LoVo (cell line): ENCODE data around the gene BMP7.

Experiments
- DNase-seq: peaks from one replicate; pipeline ENCODE4 v3.0.0-alpha.2; 2016; ENCODE audit warnings: low spot score

Gene BMP7

DNA sequence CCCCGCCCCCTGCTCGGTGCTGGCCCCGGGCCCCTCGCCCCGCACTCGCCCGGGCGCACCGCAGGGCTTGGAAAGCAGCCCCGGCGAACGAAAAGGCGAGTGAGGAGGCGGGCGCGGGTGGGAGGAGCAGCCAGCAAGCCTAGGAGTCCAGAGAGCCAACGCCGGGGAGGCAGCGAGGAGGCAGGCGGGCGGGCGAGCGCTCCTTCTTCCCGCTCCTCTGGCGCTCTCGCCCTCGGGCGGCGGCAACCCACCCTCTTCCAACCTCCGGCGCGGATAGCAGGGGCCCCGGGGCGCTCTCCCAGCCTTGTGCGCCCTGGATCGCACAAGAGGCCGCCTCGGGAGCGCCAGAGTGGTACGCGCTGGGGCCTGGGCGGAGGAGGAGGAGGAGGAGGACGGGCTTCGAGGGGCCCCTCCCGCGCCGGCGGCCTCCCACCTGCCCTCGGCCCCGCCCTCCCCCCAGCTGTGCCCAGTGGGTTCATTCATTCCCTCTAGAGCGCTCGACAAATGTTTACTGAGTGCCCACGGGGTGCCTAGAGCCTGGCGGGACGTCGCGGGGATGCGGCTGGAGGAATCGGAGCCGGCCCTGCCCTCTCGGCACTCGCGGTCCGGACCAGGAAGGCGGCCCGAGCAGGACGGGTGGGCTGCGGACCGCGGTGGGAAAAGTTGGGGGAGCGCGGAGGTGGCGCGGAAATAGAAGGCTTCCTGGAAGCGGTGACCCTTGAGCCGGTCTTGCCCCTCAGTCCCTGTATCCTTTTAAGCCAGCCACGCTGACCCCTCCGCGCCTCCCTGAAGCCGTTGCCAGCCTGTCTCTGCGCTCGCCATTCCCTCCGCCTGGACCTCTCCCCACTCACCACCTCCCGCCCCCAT lies at the start of gene BMP7:
Gene BMP7 (minus strand): TSS at position 351 of the 867 bp plus-strand sequence. CDS start 519 bp downstream, outside the sequence.
- peak; percentile 66 for DNase-seq

- no peak for DNase-seq
Measured at GRCh38 chr20:57315976-57316480, 49.6 kb upstream of the BMP7 start.

GRCh38 chr20:57315083-57315975 lies 48.9 kb upstream of the BMP7 start:
- no peak for DNase-seq

DNA sequence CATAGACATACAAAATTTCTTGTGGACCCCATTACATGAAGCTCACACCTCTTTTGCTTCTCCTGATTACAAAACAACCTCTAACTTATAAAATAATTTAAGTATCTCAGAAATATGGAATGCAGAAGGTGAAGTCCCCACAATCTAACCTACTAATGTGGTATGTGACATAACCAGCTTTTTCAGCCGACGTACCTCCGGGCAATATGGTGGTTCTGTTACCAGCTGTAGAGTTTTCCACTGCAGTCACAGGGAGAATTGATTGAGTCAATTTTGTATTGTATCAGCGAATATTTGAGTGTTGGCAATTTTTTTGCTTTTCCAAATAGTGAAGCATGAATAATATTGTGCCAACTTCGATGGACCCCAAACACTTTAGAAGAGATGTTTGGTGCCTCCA lies 47.5 kb upstream of the BMP7 start:
- DNase-seq = no peak

GRCh38 chr20:57313230-57313629 lies 46.8 kb upstream of the BMP7 start:
- DNase-seq = no peak

- DNase-seq = no peak
Measured at GRCh38 chr20:57312138-57312537, 45.7 kb upstream of the BMP7 start.

GRCh38 chr20:57310821-57311514 lies 44.5 kb upstream of the BMP7 start:
- DNase-seq = no peak

DNA sequence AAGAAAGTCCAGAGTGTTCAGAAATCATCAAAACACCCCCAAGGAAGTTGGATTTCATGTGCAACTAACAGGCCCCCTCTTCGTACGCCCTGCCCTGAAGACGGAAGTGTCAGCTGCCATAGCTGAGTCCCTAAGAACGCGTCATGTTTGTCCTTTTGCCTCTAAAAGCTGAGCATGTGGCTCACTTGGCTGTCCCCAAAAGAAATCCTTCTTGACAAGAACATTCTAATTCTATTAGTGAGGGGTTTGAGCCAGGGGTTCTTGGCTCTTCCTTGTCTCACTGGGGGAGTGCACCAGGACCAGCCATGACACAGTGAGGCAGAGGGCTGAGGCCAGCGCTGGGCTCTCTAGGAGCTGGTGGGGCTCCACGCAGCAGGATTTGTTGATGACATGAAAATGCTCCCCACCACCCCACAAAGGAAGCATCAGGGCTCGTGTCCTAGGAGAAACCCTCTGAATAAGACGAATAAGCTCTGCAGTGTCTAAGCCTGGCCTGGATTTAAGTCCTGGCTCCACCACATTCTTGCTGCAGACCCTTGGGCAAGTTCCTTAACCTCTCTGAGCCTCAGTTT lies 43.2 kb upstream of the BMP7 start:
- DNase-seq = no peak

DNA sequence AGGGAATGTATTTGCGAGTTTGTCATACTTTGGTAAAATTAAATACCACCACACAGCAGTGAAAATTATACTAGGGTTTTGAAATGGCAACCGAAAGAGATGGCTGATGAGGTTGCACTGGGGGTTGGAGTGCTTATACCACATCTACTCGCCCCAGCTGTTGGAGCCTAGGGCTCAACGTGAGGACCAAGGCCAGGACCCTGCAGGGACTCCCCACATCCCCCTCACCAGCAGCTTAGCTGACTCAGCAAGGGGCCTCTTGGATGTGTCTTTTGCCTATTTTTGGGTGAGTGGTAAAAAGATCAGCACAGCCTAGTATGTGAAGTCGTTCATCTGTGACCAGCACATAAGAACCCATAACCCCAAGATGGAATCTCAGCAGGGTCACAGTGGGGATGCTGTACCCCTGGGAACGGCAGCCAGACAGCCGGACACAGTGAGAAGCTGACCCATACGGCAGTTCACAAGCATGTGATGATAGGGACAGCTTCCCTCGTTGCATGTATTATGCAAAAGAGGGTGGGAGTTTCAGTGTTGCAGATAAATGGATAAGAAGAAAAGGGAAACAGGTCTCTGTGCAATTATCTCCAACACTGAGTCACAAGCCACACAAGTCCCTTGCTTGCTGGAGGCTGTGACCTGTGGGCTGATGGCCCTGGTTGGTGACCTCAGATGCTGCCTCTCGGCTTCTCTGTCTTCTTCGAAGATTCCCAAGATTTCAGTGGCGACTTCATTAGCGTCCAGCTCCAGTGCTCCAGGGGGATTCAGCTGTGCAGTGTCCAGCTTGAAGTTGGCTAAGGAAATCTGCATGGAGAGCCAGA lies 42.2 kb upstream of the BMP7 start:
- DNase-seq = no peak

GRCh38 chr20:57306747-57307146 lies 40.3 kb upstream of the BMP7 start:
- no peak for DNase-seq

- DNase-seq = no peak
Measured at GRCh38 chr20:57301026-57301425, 34.6 kb upstream of the BMP7 start.

- no peak for DNase-seq
Measured at GRCh38 chr20:57298457-57298856, 32.0 kb upstream of the BMP7 start.

DNA sequence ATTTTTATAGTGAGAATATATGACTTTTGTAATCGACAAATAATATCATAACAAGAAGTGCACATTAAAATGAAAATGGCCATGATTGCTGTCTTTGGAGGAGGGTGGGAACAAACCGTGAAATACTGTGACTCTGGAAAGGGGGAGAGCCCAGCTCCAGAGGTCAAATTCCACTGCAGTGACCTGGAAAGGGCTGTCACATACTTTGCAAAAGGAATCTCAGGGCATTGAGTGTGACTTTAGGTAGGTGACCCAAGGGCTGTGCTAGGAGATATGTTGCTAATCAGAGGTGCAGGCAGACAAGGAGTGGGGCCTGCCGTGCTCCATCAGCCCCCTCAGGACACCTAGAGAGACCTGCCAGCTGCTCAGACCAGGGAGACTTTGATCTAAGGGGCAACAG lies 28.1 kb upstream of the BMP7 start:
- DNase-seq = no peak

GRCh38 chr20:57293995-57294394 lies 27.6 kb upstream of the BMP7 start:
- no peak for DNase-seq

- DNase-seq = no peak
Measured at GRCh38 chr20:57292611-57293010, 26.2 kb upstream of the BMP7 start.

GRCh38 chr20:57291694-57292093 lies 25.3 kb upstream of the BMP7 start:
- DNase-seq = no peak

DNA sequence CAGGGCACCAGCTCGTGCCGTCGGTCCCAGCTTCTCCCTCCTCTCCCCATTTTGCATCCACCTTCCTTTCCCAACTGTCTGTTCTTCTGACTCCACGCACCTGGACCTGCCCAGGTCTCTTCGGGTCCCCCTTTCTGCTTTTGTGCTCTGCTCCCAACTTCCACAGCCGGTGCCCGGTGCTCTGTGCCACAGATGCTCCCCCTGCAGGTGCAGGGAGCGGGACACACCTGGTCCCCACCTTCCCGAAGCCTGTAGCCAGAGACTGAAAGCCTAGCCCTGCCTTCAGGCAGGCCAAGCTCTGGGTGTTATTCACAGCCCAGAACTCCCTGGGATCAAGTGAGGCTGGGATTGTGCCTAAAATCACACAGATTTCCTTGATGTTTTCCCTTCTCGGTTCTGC lies 24.6 kb upstream of the BMP7 start:
- no peak for DNase-seq

DNA sequence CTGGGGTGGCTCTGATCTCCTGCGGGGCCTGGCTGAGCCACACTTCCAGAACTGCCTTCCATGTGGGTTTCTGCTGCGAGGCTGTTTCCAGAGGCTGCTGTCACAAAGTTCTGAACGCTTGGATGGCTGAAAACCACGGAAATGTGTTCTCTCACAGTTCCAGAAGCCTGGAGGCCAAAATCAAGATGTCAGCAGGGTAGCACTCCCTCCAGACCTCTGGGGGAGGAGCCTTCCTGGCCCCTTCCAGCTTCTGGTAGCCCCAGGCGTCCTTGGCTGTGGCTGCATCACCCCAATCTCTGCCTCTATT lies 23.7 kb upstream of the BMP7 start:
- no peak for DNase-seq

GRCh38 chr20:57289391-57290177 lies 23.1 kb upstream of the BMP7 start:
- no peak for DNase-seq

- no peak for DNase-seq
Measured at GRCh38 chr20:57288651-57289277, 22.3 kb upstream of the BMP7 start.
